Thymus (tissue), 11 donors: Measurements from ENCODE around the gene SHISAL2A. TPM values are rescaled to one million over a fixed set of nuclear protein-coding genes. Genes with fewer than 3 reads are reported as not detected.

Experiments
- DNase-seq, 9 donors: peaks; one replicate each; pipeline ENCODE4 v3.0.0-alpha.2; 2013; ENCODE audit warnings: low spot score in 9 of 9, low read depth in 6 of 9, missing footprints in 1 of 9
- H3K27ac ChIP-seq, 2 donors: one replicate each; pipeline ENCODE4 v1.5.1; 2013; ENCODE audit warnings: control low read depth in 1 of 2, low read depth in 1 of 2, low read length in 1 of 2, mild to moderate bottlenecking in 1 of 2, moderate library complexity in 1 of 2
- H3K27me3 ChIP-seq, 2 donors: one replicate each; pipeline ENCODE4 v1.5.1; 2013; ENCODE audit warnings: low read length in 1 of 2; ENCODE audit not compliant: control insufficient read depth in 2 of 2, insufficient read depth in 1 of 2
- H3K36me3 ChIP-seq, 2 donors: one replicate each; pipeline ENCODE4 v1.5.1; 2013; ENCODE audit warnings: low read length in 1 of 2, mild to moderate bottlenecking in 1 of 2, moderate library complexity in 1 of 2; ENCODE audit not compliant: control insufficient read depth in 2 of 2, insufficient read depth in 2 of 2
- H3K4me1 ChIP-seq, 2 donors: one replicate each; pipeline ENCODE4 v1.5.1; 2013; ENCODE audit warnings: low read length in 2 of 2; ENCODE audit not compliant: control insufficient read depth in 2 of 2, insufficient read depth in 2 of 2
- H3K4me3 ChIP-seq, 2 donors: one replicate each; pipeline ENCODE4 v1.5.1; 2013; ENCODE audit warnings: low read length in 2 of 2, control low read depth in 1 of 2, mild to moderate bottlenecking in 1 of 2
- H3K9me3 ChIP-seq, 2 donors: one replicate each; pipeline ENCODE4 v1.5.1; 2013; ENCODE audit warnings: low read length in 1 of 2, mild to moderate bottlenecking in 1 of 2; ENCODE audit not compliant: control insufficient read depth in 2 of 2, insufficient read depth in 1 of 2
- WGBS: extraction: QIAGEN DNeasy Blood & Tissue Kit; methylation state at CpG from one replicate; pipeline ENCODE4 v1.1.7; 2013; 5-methylcytosine and 5-hydroxymethylcytosine counted together
- polyA plus RNA-seq: library from polyadenylated mRNA; stranded (reverse); fragments of 200-250 nt; gene quantifications from one replicate; pipeline ENCODE4 v1.2.3, GENCODE V29; 2013
- total RNA-seq: library from RNA; stranded (reverse); fragments of 120-200 nt; gene quantifications from one replicate; pipeline ENCODE4 v1.2.4, GENCODE V29; 2013
- donor health status: healthy.

The SHISAL2A gene
- total and polyA plus RNA-seq, 2 donors: 0.61 to 2.6 TPM

- Histone ChIP-seq H3K4me1 (no peaks in the 10 kb centered on the region), H3K27ac (no peak overlapping the region), H3K4me3 (no peak overlapping the region), H3K36me3 (peaks cover 2 to 4% of the 10 kb centered on the region in 2 donors), H3K9me3 (no peaks in the 10 kb centered on the region), H3K27me3 (no peaks in the 10 kb centered on the region)
- WGBS: 88% methylated on average over 2 of the region's 2 CpGs
- no peak for DNase-seq
These were observed 19.2 kb upstream of the SHISAL2A start for GRCh38 chr1:52613636-52614373.

GRCh38 chr1:52614671-52615070 lies 18.3 kb upstream of the SHISAL2A start:
- WGBS: 97% methylated on average over 5 of the region's 5 CpGs
- no peaks in the 10 kb centered on the region for H3K27me3 ChIP-seq

GRCh38 chr1:52615489-52616042 lies 17.4 kb upstream of the SHISAL2A start:
- DNase-seq: no peak
- Histone ChIP-seq H3K27me3 (no peaks in the 10 kb centered on the region), H3K4me1 (no peaks in the 10 kb centered on the region), H3K4me3 (no peak overlapping the region), H3K36me3 (peaks cover 0 to 2% of the 10 kb centered on the region in 2 donors), H3K9me3 (no peaks in the 10 kb centered on the region), H3K27ac (no peak overlapping the region)
- WGBS: 48% methylated on average over 5 of the region's 5 CpGs

More at GRCh38 chr1:52614671-52615070, 18.3 kb upstream of the SHISAL2A start:
- Histone ChIP-seq H3K4me3 (no peak overlapping the region), H3K27ac (no peak overlapping the region), H3K9me3 (no peaks in the 10 kb centered on the region), H3K36me3 (peaks cover 0 to 4% of the 10 kb centered on the region in 2 donors), H3K4me1 (no peaks in the 10 kb centered on the region)
- DNase-seq: no peak

GRCh38 chr1:52621950-52622349 lies 11.0 kb upstream of the SHISAL2A start:
- H3K4me3 ChIP-seq: no peak overlapping the region
- H3K36me3 ChIP-seq: no peaks in the 10 kb centered on the region
- H3K27me3 ChIP-seq: no peaks in the 10 kb centered on the region
- no peaks in the 10 kb centered on the region for H3K4me1 ChIP-seq
- no peak overlapping the region for H3K27ac ChIP-seq
- peaks cover 1 to 14% of the 10 kb centered on the region in 2 donors for H3K9me3 ChIP-seq
- 98% methylated on average over 2 of the region's 2 CpGs for WGBS
- no peak for DNase-seq

- Histone ChIP-seq H3K9me3 (peaks cover 1 to 14% of the 10 kb centered on the region in 2 donors), H3K4me3 (no peak overlapping the region), H3K27me3 (no peaks in the 10 kb centered on the region), H3K4me1 (no peaks in the 10 kb centered on the region), H3K36me3 (no peaks in the 10 kb centered on the region), H3K27ac (no peak overlapping the region)
- 94% methylated on average over 3 of the region's 3 CpGs for WGBS
- no peak for DNase-seq
These were observed 9.2 kb upstream of the SHISAL2A start for GRCh38 chr1:52623812-52624211.

- H3K27ac ChIP-seq: no peak overlapping the region
- peaks cover 0 to 6% of the 10 kb centered on the region in 2 donors for H3K9me3 ChIP-seq
- no peak for DNase-seq
- no peak overlapping the region for H3K4me3 ChIP-seq
- H3K4me1 ChIP-seq: no peaks in the 10 kb centered on the region
- no peaks in the 10 kb centered on the region for H3K36me3 ChIP-seq
- H3K27me3 ChIP-seq: peaks cover 0 to 6% of the 10 kb centered on the region in 2 donors
- 99% methylated on average over 2 of the region's 2 CpGs for WGBS
These were observed 5.9 kb upstream of the SHISAL2A start for GRCh38 chr1:52627028-52627427.

- Histone ChIP-seq H3K9me3 (no peaks in the 10 kb centered on the region), H3K27ac (no peak overlapping the region), H3K27me3 (peaks cover 2 to 23% of the 10 kb centered on the region in 2 donors), H3K4me3 (no peak overlapping the region), H3K4me1 (peaks cover 4 to 11% of the 10 kb centered on the region in 2 donors), H3K36me3 (no peaks in the 10 kb centered on the region)
- 90% methylated on average over 8 of the region's 8 CpGs for whole genome bisulfite sequencing
- no peak for DNase-seq
These were observed 4.2 kb upstream of the SHISAL2A start for GRCh38 chr1:52628614-52629324.

- no peak for DNase-seq
- WGBS: 93% methylated on average over 7 of the region's 7 CpGs
- Histone ChIP-seq H3K4me1 (peaks cover 4 to 11% of the 10 kb centered on the region in 2 donors), H3K4me3 (no peak overlapping the region), H3K9me3 (no peaks in the 10 kb centered on the region), H3K27ac (no peak overlapping the region), H3K27me3 (peaks cover 2 to 28% of the 10 kb centered on the region in 2 donors), H3K36me3 (no peaks in the 10 kb centered on the region)
These were observed 3.7 kb upstream of the SHISAL2A start for GRCh38 chr1:52629325-52629643.

- 99% methylated on average over 2 of the region's 2 CpGs for WGBS
- no peak for DNase-seq
- no peak overlapping the region for H3K27ac ChIP-seq
- no peaks in the 10 kb centered on the region for H3K36me3 ChIP-seq
- H3K4me1 ChIP-seq: peaks cover 4 to 11% of the 10 kb centered on the region in 2 donors
- peaks cover 2 to 30% of the 10 kb centered on the region in 2 donors for H3K27me3 ChIP-seq
- no peak overlapping the region for H3K4me3 ChIP-seq
- no peaks in the 10 kb centered on the region for H3K9me3 ChIP-seq
These were observed 3.3 kb upstream of the SHISAL2A start for GRCh38 chr1:52629667-52630066.
